HEK293T (cell line): ENCODE data around the gene SALL3.

Source experiments
- CTCF ChIA-PET: fragments of 350-600 bp; formaldehyde crosslinking; extraction: SDS; loops from one replicate; lab custom pipeline; 2021; ENCODE audit warnings: antibody characterized with exemption, inconsistent platforms; lab: Yijun Ruan, JAX
- POLR2A ChIA-PET: fragments of 350-600 bp; formaldehyde crosslinking; extraction: SDS; loops from one replicate; lab custom pipeline; 2020; ENCODE audit warnings: antibody characterized with exemption, inconsistent platforms; lab: Yijun Ruan, JAX
- DNase-seq: peaks from one replicate; pipeline ENCODE4 v3.0.0; 2012; ENCODE audit warnings: mixed read lengths; ENCODE audit errors: extremely low spot score
- ARNT ChIP-seq: fragments of 450-650 bp; IDR thresholded peaks from 2 replicates; pipeline ENCODE4 v1.6.1; 2017; ENCODE audit warnings: mild to moderate bottlenecking
- BHLHE40 ChIP-seq: fragments of 450-650 bp; IDR thresholded peaks from 2 replicates; pipeline ENCODE4 v1.6.1; 2016; ENCODE audit warnings: mild to moderate bottlenecking, moderate library complexity, borderline replicate concordance
- CTBP1 ChIP-seq: fragments of 450-650 bp; IDR thresholded peaks from 2 replicates; pipeline ENCODE4 v1.6.1; 2016; ENCODE audit warnings: borderline replicate concordance
- ELF4 ChIP-seq: fragments of 450-650 bp; IDR thresholded peaks from 2 replicates; pipeline ENCODE4 v1.6.1; 2017; ENCODE audit warnings: antibody characterized with exemption
- FOXA1 ChIP-seq: fragments of 450-650 bp; IDR thresholded peaks from 2 replicates; pipeline ENCODE4 v1.6.1; 2016; ENCODE audit warnings: mild to moderate bottlenecking
- FOXK2 ChIP-seq: fragments of 450-650 bp; IDR thresholded peaks from 2 replicates; pipeline ENCODE4 v1.6.1; 2016; ENCODE audit warnings: mild to moderate bottlenecking
- FOXM1 ChIP-seq: fragments of 450-650 bp; IDR thresholded peaks from 2 replicates; pipeline ENCODE4 v1.6.1; 2017; ENCODE audit warnings: mild to moderate bottlenecking, borderline replicate concordance
- HDGF ChIP-seq: fragments of 450-650 bp; IDR thresholded peaks from 2 replicates; pipeline ENCODE4 v1.6.1; 2017; ENCODE audit warnings: antibody characterized with exemption, borderline replicate concordance
- L3MBTL2 ChIP-seq: fragments of 450-650 bp; conservative IDR thresholded peaks from 2 replicates; pipeline ENCODE4 v1.6.1; 2016; ENCODE audit warnings: mild to moderate bottlenecking
- LEF1 ChIP-seq: fragments of 450-650 bp; IDR thresholded peaks from 2 replicates; pipeline ENCODE4 v1.6.1; 2017; ENCODE audit warnings: mild to moderate bottlenecking, borderline replicate concordance
- NFRKB ChIP-seq: fragments of 450-650 bp; IDR thresholded peaks from 2 replicates; pipeline ENCODE4 v1.6.1; 2016; ENCODE audit warnings: mild to moderate bottlenecking, moderate library complexity
- PKNOX1 ChIP-seq: fragments of 450-650 bp; IDR thresholded peaks from 2 replicates; pipeline ENCODE4 v1.6.1; 2016
- SP1 ChIP-seq: fragments of 450-650 bp; IDR thresholded peaks from 2 replicates; pipeline ENCODE4 v1.6.1; 2017
- SUZ12 ChIP-seq: fragments of 450-650 bp; IDR thresholded peaks from 2 replicates; pipeline ENCODE4 v1.6.1; 2016; ENCODE audit warnings: mild to moderate bottlenecking
- TARDBP ChIP-seq: fragments of 450-650 bp; IDR thresholded peaks from 2 replicates; pipeline ENCODE4 v1.6.1; 2016
- ZNF384 ChIP-seq: fragments of 450-650 bp; IDR thresholded peaks from 2 replicates; pipeline ENCODE4 v1.6.1; 2016

The SALL3 gene

GRCh38 chr18:79019881-79020280 lies 40.3 kb downstream of the SALL3 start:
- DNase-seq: no peak
- ChIA-PET CTCF (no interaction called here), POLR2A (no interaction called here)
- TF ChIP-seq L3MBTL2 (no peak), TARDBP (no peak), ARNT (no peak), HDGF (no peak), CTBP1 (no peak), FOXM1 (no peak), BHLHE40 (no peak), SP1 (no peak), SUZ12 (no peak), ELF4 (no peak), FOXA1 (no peak), FOXK2 (no peak), NFRKB (no peak), LEF1 (no peak), PKNOX1 (no peak), ZNF384 (no peak)

GRCh38 chr18:79022603-79023002 lies 43.0 kb downstream of the SALL3 start:
- TF ChIP-seq FOXK2 (no peak), HDGF (no peak), ARNT (no peak), TARDBP (no peak), SUZ12 (no peak), L3MBTL2 (no peak), BHLHE40 (no peak), FOXA1 (no peak), NFRKB (no peak), FOXM1 (no peak), LEF1 (no peak), CTBP1 (no peak)
- no peak for DNase-seq
- CTCF ChIA-PET: no interaction called here
- POLR2A ChIA-PET: no interaction called here

GRCh38 chr18:79026491-79026890 lies 46.9 kb downstream of the SALL3 start:
- no peak for DNase-seq
- TF ChIP-seq CTBP1: no peak
- TF ChIP-seq ELF4: no peak
- no peak for TF ChIP-seq ARNT
- no peak for TF ChIP-seq FOXA1
- TF ChIP-seq SP1: no peak
- TF ChIP-seq TARDBP: no peak
- TF ChIP-seq SUZ12: no peak
- TF ChIP-seq HDGF: no peak
- TF ChIP-seq BHLHE40: no peak
- no peak for TF ChIP-seq ZNF384
- no peak for TF ChIP-seq FOXM1
- no peak for TF ChIP-seq LEF1
- no peak for TF ChIP-seq FOXK2
- no peak for TF ChIP-seq PKNOX1
- TF ChIP-seq L3MBTL2: no peak
- no peak for TF ChIP-seq NFRKB
- ChIA-PET POLR2A (no interaction called here), CTCF (no interaction called here)

GRCh38 chr18:79030680-79031079 lies 51.1 kb downstream of the SALL3 start:
- ChIA-PET POLR2A (no interaction called here), CTCF (no interaction called here)
- no peak for DNase-seq
- TF ChIP-seq BHLHE40 (no peak), FOXA1 (no peak), FOXK2 (no peak), HDGF (no peak), SP1 (no peak), NFRKB (no peak), PKNOX1 (no peak), ZNF384 (no peak)

- ChIA-PET CTCF (no interaction called here), POLR2A (no interaction called here)
- no peak for DNase-seq
- no peak for TF ChIP-seq FOXA1
- no peak for TF ChIP-seq PKNOX1
- TF ChIP-seq HDGF: no peak
- no peak for TF ChIP-seq CTBP1
- no peak for TF ChIP-seq ZNF384
- TF ChIP-seq TARDBP: no peak
- TF ChIP-seq L3MBTL2: no peak
- no peak for TF ChIP-seq FOXK2
- TF ChIP-seq ARNT: no peak
- TF ChIP-seq LEF1: no peak
- no peak for TF ChIP-seq FOXM1
- no peak for TF ChIP-seq SP1
- no peak for TF ChIP-seq SUZ12
- TF ChIP-seq BHLHE40: no peak
- TF ChIP-seq ELF4: no peak
- TF ChIP-seq NFRKB: no peak
These were observed 62.7 kb downstream of the SALL3 start for GRCh38 chr18:79042276-79042675.

GRCh38 chr18:79043288-79043687 lies 63.7 kb downstream of the SALL3 start:
- no peak for DNase-seq
- ChIA-PET POLR2A (no interaction called here), CTCF (no interaction called here)
- TF ChIP-seq FOXM1 (no peak), TARDBP (no peak), SP1 (no peak), NFRKB (no peak), ARNT (no peak), FOXK2 (no peak), SUZ12 (no peak), CTBP1 (no peak), HDGF (no peak), BHLHE40 (no peak), LEF1 (no peak), ZNF384 (no peak), FOXA1 (no peak), PKNOX1 (no peak), ELF4 (no peak), L3MBTL2 (no peak)
